IMR-90 (cell line): ENCODE data around the gene OR51G2. TPM values are rescaled to one million over a fixed set of nuclear protein-coding genes. Genes with fewer than 3 reads are reported as not detected.

Experiments used
- ATAC-seq: fragments of 200-7000 bp; cut with Tn5 transposase; 2 replicates; pipeline ENCODE4 v1.9.1; 2020; ENCODE audit warnings: low read depth, mild to moderate bottlenecking, moderate library complexity
- BruUV-seq: library from RNA; stranded (reverse); fragments of 400-500 nt; replicated peaks from 2 replicates; lab custom pipeline; 2021; lab: Mats Ljungman, UMichigan
- CTCF ChIA-PET: fragments of 300-600 bp; formaldehyde crosslinking; extraction: SDS; loops from one replicate; lab custom pipeline; 2021; ENCODE audit warnings: antibody characterized with exemption; lab: Yijun Ruan, JAX
- POLR2A ChIA-PET: fragments of 300-600 bp; sonication (Branson Sonifier 250); formaldehyde crosslinking; loops from one replicate; lab custom pipeline; 2022; ENCODE audit warnings: antibody characterized with exemption; ENCODE audit not compliant: unreplicated experiment; lab: Charles Lee
- DNase-seq: peaks from one replicate; pipeline ENCODE4 v3.0.0; 2013
- H2AFZ ChIP-seq: replicated peaks from 2 replicates; pipeline ENCODE3; 2013; ENCODE audit warnings: low read length, mild to moderate bottlenecking; ENCODE audit not compliant: poor library complexity
- H2AK5ac ChIP-seq: 2 replicates; pipeline ENCODE4 v1.6.1; 2013; ENCODE audit warnings: low read depth, low read length, inconsistent platforms
- H2AK9ac ChIP-seq: replicated peaks from 2 replicates; pipeline ENCODE3; 2013; ENCODE audit warnings: mild to moderate bottlenecking, low read depth, low read length, moderate library complexity; ENCODE audit not compliant: poor library complexity
- H2BK120ac ChIP-seq: 2 replicates; pipeline ENCODE4 v1.6.1; 2013; ENCODE audit warnings: low read depth, low read length, inconsistent platforms
- H2BK15ac ChIP-seq: 3 replicates; pipeline ENCODE4 v1.6.1; 2013; ENCODE audit warnings: low read depth, low read length, inconsistent platforms
- H2BK20ac ChIP-seq: 2 replicates; pipeline ENCODE4 v1.6.1; 2013; ENCODE audit warnings: low read depth, mild to moderate bottlenecking, inconsistent platforms, low read length, moderate library complexity
- H2BK5ac ChIP-seq: 2 replicates; pipeline ENCODE4 v1.6.1; 2013; ENCODE audit warnings: mild to moderate bottlenecking, low read depth, low read length, inconsistent platforms; ENCODE audit not compliant: poor library complexity, severe bottlenecking
- H3K14ac ChIP-seq: replicated peaks from 2 replicates; pipeline ENCODE4 v1.6.1; 2013; ENCODE audit warnings: low read depth, low read length, inconsistent platforms
- H3K18ac ChIP-seq: 2 replicates; pipeline ENCODE4 v1.6.1; 2013; ENCODE audit warnings: low read depth, low read length, control low read depth
- H3K23ac ChIP-seq: 2 replicates; pipeline ENCODE4 v1.6.1; 2013; ENCODE audit warnings: low read depth, low read length, inconsistent platforms
- H3K27ac ChIP-seq: 2 replicates; pipeline ENCODE4 v1.5.1; 2013; ENCODE audit warnings: mild to moderate bottlenecking, control low read depth, low read length; ENCODE audit not compliant: insufficient read depth
- H3K27me3 ChIP-seq: 2 replicates; pipeline ENCODE4 v1.6.1; 2013; ENCODE audit warnings: low read length; ENCODE audit not compliant: control insufficient read depth, insufficient read depth
- H3K36me3 ChIP-seq: 2 replicates; pipeline ENCODE4 v1.6.1; 2013; ENCODE audit warnings: low read length, mixed read lengths; ENCODE audit not compliant: control insufficient read depth, insufficient read depth
- H3K4ac ChIP-seq: 2 replicates; pipeline ENCODE4 v1.6.1; 2013; ENCODE audit warnings: low read depth, low read length, inconsistent platforms
- H3K4me1 ChIP-seq: 2 replicates; pipeline ENCODE4 v1.6.1; 2013; ENCODE audit warnings: low read length, mixed read lengths; ENCODE audit not compliant: control insufficient read depth, insufficient read depth
- H3K4me2 ChIP-seq: 2 replicates; pipeline ENCODE4 v1.6.1; 2013; ENCODE audit warnings: low read depth, mild to moderate bottlenecking, control low read depth, low read length, moderate library complexity
- H3K4me3 ChIP-seq: 2 replicates; pipeline ENCODE4 v1.5.1; 2013; ENCODE audit warnings: low read depth, mild to moderate bottlenecking, control low read depth, low read length, moderate library complexity; ENCODE audit not compliant: insufficient read depth
- H3K56ac ChIP-seq: 2 replicates; pipeline ENCODE4 v1.6.1; 2013; ENCODE audit warnings: low read length, inconsistent platforms; ENCODE audit not compliant: insufficient read depth; ENCODE audit errors: extremely low read depth
- H3K79me1 ChIP-seq, 2 experiments: 2 replicates each; pipeline ENCODE4 v1.6.1; 2013; ENCODE audit warnings: low read length in 2 of 2, inconsistent platforms in 1 of 2, low read depth in 1 of 2
- H3K9ac ChIP-seq: 2 replicates; pipeline ENCODE4 v1.6.1; 2013; ENCODE audit warnings: low read depth, low read length, control low read depth
- H3K9me1 ChIP-seq: 2 replicates; pipeline ENCODE4 v1.6.1; 2013; ENCODE audit warnings: low read length, inconsistent platforms; ENCODE audit not compliant: insufficient read depth
- H3K9me3 ChIP-seq: 2 replicates; pipeline ENCODE4 v1.6.1; 2013; ENCODE audit warnings: low read length; ENCODE audit not compliant: control insufficient read depth, insufficient read depth
- H4K20me1 ChIP-seq: 2 replicates; pipeline ENCODE4 v1.6.1; 2013; ENCODE audit warnings: low read length, inconsistent platforms; ENCODE audit not compliant: insufficient read depth
- H4K5ac ChIP-seq: 2 replicates; pipeline ENCODE4 v1.6.1; 2013; ENCODE audit warnings: mild to moderate bottlenecking, low read depth, low read length, control low read depth
- H4K8ac ChIP-seq, 2 experiments: 2 replicates each; pipeline ENCODE4 v1.6.1; 2013; ENCODE audit warnings: low read depth in 2 of 2, low read length in 2 of 2, control low read depth in 1 of 2, inconsistent platforms in 1 of 2
- H4K91ac ChIP-seq: 2 replicates; pipeline ENCODE4 v1.6.1; 2013; ENCODE audit warnings: low read depth, low read length, inconsistent platforms; ENCODE audit not compliant: insufficient read depth
- BHLHE40 ChIP-seq: fragments of 150-350 bp; IDR thresholded peaks from 2 replicates; pipeline ENCODE4 v1.6.1; 2016; ENCODE audit warnings: mild to moderate bottlenecking, low read depth, low read length
- MXI1 ChIP-seq: IDR thresholded peaks from 2 replicates; pipeline ENCODE4 v1.6.1; 2012; ENCODE audit warnings: low read depth, mild to moderate bottlenecking, low read length, moderate library complexity, borderline replicate concordance
- WGBS, 2 experiments: methylation state at CpG; one replicate each; pipeline versions ENCODE4 v1.1.5 to v1.1.7; 2013; ENCODE audit warnings: missing lambda C conversion rate in 2 of 2; ENCODE audit not compliant: insufficient read length in 1 of 2; ENCODE audit errors: extremely low coverage in 2 of 2; 5-methylcytosine and 5-hydroxymethylcytosine counted together
- dilution Hi-C: fragments of 300-500 bp; cut with HindIII; formaldehyde crosslinking; loops from one replicate; pipeline ENCODE4 v1.14.3; 2018; ENCODE audit warnings: low sequenced_read_pairs; ENCODE audit not compliant: unreplicated experiment
- in situ Hi-C: fragments of 300-500 bp; cut with MboI; formaldehyde crosslinking; loops from 3 replicates; pipeline ENCODE4 v1.14.3; 2019; ENCODE audit warnings: low sequenced_read_pairs, inconsistent platforms, mixed read lengths
- intact Hi-C: fragments of 100-400 bp; cut with micrococcal nuclease; formaldehyde crosslinking; loops from 2 replicates; pipeline ENCODE4 v1.10.0; 2022
- polyA plus RNA-seq, 3 experiments: library from polyadenylated mRNA; depleted of rRNA; stranded (reverse); fragments of >200 nt; gene quantifications; 2 replicates each; pipeline ENCODE4 v1.2.3, GENCODE V29; 2012; ENCODE audit warnings: low replicate concordance in 1 of 3
- total RNA-seq: library from RNA; depleted of rRNA; stranded (reverse); fragments of >200 nt; gene quantifications from 2 replicates; pipeline ENCODE4 v1.2.3, GENCODE V29; 2012

The OR51G2 gene
- total and polyA plus RNA-seq, 2 of the 4 experiments (the other 2 are of a cell fraction): not detected

GRCh38 chr11:4881188-4881587, 38.0 kb downstream of the OR51G2 start:
- Histone ChIP-seq H2AFZ (no peak overlapping the region), H3K23ac (no peak overlapping the region), H3K27ac (no peak overlapping the region), H2BK15ac (no peak overlapping the region), H4K8ac (no peak overlapping the region), H3K36me3 (no peaks in the 10 kb centered on the region), H3K4me3 (no peak overlapping the region), H3K4me2 (peak overlapping the region; percentile 61; the same call in 1 of the 2 replicates), H4K91ac (no peak overlapping the region), H2BK120ac (peak overlapping the region; percentile 27; the same call in 1 of the 2 replicates), H3K9me1 (peaks cover 5% of the 10 kb centered on the region), H2BK20ac (peak overlapping the region; percentile 8; the same call in 1 of the 2 replicates), H2AK9ac (no peak overlapping the region), H2BK5ac (no peak overlapping the region), H3K56ac (no peak overlapping the region), H3K9ac (no peak overlapping the region), H3K4me1 (peaks cover 2% of the 10 kb centered on the region; the same call in 1 of the 2 replicates), H4K20me1 (no peaks in the 10 kb centered on the region), H3K79me1 (no peaks in the 10 kb centered on the region), H3K9me3 (no peaks in the 10 kb centered on the region), H4K5ac (no peak overlapping the region), H3K4ac (no peak overlapping the region), H2AK5ac (no peak overlapping the region), H3K27me3 (no peaks in the 10 kb centered on the region), H3K18ac (no peak overlapping the region), H3K14ac (no peak overlapping the region)
- DNase-seq (peak; percentile 9), ATAC-seq (peak; percentile 44; the same call in 1 of the 2 replicates)
- dilution Hi-C loops: no loop called here
- WGBS, 2 experiments: 100% methylated on average over 1 of the region's 4 CpGs; no CpG with 5 or more reads in 1 of the 2 experiments
- POLR2A ChIA-PET: no interaction called here
- TF ChIP-seq BHLHE40 (peak; percentile 69; the same call in 1 of the 2 replicates), MXI1 (no peak)
- in situ Hi-C loops: no loop called here
- intact Hi-C loops: no loop called here
- no TSS peak for BruUV-seq
- CTCF ChIA-PET: no interaction called here
